Glutamatergic neuron (in vitro differentiated cells): ENCODE data around the gene ATP5F1D. TPM values are rescaled to one million over a fixed set of nuclear protein-coding genes. Genes with fewer than 3 reads are reported as not detected.

Experiments
- DNase-seq: peaks from one replicate; pipeline ENCODE4 v3.0.0; 2022
- H3K27ac Mint-ChIP-seq: one replicate; pipeline ENCODE4 v1.8.0; 2020; ENCODE audit warnings: mild to moderate bottlenecking, mixed read lengths, inconsistent platforms; ENCODE audit not compliant: unreplicated experiment
- H3K27me3 Mint-ChIP-seq: one replicate; pipeline ENCODE4 v1.8.0; 2020; ENCODE audit warnings: mild to moderate bottlenecking, moderate library complexity, mixed read lengths, inconsistent platforms; ENCODE audit not compliant: unreplicated experiment
- H3K36me3 Mint-ChIP-seq: one replicate; pipeline ENCODE4 v1.8.0; 2020; ENCODE audit warnings: mild to moderate bottlenecking, mixed read lengths, inconsistent platforms; ENCODE audit not compliant: unreplicated experiment
- H3K4me1 Mint-ChIP-seq: one replicate; pipeline ENCODE4 v1.8.0; 2020; ENCODE audit warnings: mild to moderate bottlenecking, low read depth, mixed read lengths, inconsistent platforms; ENCODE audit not compliant: unreplicated experiment
- H3K4me3 Mint-ChIP-seq: one replicate; pipeline ENCODE4 v1.8.0; 2020; ENCODE audit warnings: mild to moderate bottlenecking, mixed read lengths, inconsistent platforms; ENCODE audit not compliant: unreplicated experiment
- H3K9me3 Mint-ChIP-seq: one replicate; pipeline ENCODE4 v1.8.0; 2020; ENCODE audit warnings: mild to moderate bottlenecking, moderate library complexity, mixed read lengths, inconsistent platforms; ENCODE audit not compliant: unreplicated experiment
- total RNA-seq: library from RNA; stranded (reverse); fragmentation: NEBNext Ultra II Directional; extraction: Animal tissue kit (Norgen Biotek cat#: 25700); gene quantifications from one replicate; pipeline ENCODE4 v1.2.1, GENCODE V29; 2021; ENCODE audit not compliant: unreplicated experiment
- TF ChIP-seq, protein P1 (sequence below): fragments of 200-600 bp; sonication (generic); IDR thresholded peaks from one replicate; pipeline ENCODE4 v1.5.0; 2021; ENCODE audit not compliant: partially characterized antibody, unreplicated experiment

Gene ATP5F1D
- total RNA-seq, 1 donor from 2014 or later, result 129 TPM

DNA sequence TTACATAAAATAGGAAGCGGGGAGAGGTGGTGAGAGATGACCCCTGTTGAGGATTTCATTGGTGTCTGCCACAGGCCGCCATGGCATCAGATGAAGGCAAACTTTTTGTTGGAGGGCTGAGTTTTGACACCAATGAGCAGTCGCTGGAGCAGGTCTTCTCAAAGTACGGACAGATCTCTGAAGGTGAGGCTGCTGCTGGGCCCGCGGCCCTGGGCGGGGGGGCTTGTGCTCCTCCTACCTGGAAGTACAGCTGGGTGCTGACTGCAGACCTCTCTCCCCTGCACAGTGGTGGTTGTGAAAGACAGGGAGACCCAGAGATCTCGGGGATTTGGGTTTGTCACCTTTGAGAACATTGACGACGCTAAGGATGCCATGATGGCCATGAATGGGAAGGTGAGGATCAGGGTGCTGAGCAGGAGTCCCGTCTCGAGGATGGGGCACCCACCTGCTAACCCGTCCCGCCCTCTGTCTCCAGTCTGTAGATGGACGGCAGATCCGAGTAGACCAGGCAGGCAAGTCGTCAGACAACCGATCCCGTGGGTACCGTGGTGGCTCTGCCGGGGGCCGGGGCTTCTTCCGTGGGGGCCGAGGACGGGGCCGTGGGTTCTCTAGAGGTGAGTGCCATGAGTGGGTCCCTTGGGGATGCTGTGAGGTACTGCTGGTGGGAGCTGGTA lies 29.4 kb downstream of the ATP5F1D start:
- H3K4me1 Mint-ChIP-seq, result peaks cover 35% of the 10 kb centered on the region
- TF ChIP-seq, protein P1, sequence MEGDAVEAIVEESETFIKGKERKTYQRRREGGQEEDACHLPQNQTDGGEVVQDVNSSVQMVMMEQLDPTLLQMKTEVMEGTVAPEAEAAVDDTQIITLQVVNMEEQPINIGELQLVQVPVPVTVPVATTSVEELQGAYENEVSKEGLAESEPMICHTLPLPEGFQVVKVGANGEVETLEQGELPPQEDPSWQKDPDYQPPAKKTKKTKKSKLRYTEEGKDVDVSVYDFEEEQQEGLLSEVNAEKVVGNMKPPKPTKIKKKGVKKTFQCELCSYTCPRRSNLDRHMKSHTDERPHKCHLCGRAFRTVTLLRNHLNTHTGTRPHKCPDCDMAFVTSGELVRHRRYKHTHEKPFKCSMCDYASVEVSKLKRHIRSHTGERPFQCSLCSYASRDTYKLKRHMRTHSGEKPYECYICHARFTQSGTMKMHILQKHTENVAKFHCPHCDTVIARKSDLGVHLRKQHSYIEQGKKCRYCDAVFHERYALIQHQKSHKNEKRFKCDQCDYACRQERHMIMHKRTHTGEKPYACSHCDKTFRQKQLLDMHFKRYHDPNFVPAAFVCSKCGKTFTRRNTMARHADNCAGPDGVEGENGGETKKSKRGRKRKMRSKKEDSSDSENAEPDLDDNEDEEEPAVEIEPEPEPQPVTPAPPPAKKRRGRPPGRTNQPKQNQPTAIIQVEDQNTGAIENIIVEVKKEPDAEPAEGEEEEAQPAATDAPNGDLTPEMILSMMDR, result no peak
- H3K27ac Mint-ChIP-seq, result peak overlapping the region; percentile 73
- peak overlapping the region; percentile 89 for H3K4me3 Mint-ChIP-seq
- DNase-seq, result no peak
- no peaks in the 10 kb centered on the region for H3K36me3 Mint-ChIP-seq
- H3K9me3 Mint-ChIP-seq, result peaks cover 22% of the 10 kb centered on the region
- H3K27me3 Mint-ChIP-seq, result peaks cover 20% of the 10 kb centered on the region

DNA sequence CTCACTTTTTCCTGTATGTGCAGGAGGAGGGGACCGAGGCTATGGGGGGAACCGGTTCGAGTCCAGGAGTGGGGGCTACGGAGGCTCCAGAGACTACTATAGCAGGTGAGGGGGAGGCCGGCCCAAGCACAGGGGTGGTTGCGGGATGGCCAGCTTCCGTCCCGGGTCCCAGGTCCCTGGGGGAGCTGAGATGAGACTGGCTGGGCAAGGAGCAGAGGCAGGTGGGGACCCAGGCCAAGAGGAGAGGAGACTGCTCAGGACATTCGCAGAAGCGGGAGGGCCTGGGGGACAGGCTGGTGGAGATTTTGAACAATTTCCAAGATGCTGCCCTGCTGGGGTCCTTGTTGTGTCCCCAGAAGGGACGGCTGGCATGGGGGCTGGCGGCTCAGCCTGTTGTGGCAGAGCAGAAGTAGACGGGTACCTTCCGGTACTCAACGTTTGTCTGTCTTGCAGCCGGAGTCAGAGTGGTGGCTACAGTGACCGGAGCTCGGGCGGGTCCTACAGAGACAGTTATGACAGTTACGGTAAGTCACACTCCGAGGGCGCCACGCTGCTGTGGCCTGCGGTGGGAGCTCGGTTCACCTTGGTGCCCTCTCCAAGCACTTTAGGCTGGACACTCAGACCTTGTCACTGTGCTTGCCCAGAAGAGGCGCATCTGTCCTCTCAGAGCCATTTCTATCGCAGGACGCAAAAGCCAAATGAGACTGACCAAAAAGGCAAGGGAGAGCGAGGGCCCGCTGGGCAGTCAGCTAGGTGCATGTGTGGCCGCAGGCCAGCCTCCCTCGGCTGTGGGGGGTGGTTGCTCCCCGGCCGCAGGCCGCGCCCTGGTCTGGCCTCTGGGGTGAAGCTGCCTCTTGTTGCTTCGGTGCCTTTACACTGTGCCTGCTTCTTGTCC lies 30.2 kb downstream of the ATP5F1D start:
- Mint-ChIP-seq H3K9me3 (peaks cover 22% of the 10 kb centered on the region), H3K27me3 (peaks cover 20% of the 10 kb centered on the region), H3K36me3 (no peaks in the 10 kb centered on the region), H3K4me3 (peak overlapping the region; percentile 89), H3K27ac (peak overlapping the region; percentile 55), H3K4me1 (peaks cover 34% of the 10 kb centered on the region)
- TF ChIP-seq, protein P1, result no peak
- DNase-seq, result no peak

DNA sequence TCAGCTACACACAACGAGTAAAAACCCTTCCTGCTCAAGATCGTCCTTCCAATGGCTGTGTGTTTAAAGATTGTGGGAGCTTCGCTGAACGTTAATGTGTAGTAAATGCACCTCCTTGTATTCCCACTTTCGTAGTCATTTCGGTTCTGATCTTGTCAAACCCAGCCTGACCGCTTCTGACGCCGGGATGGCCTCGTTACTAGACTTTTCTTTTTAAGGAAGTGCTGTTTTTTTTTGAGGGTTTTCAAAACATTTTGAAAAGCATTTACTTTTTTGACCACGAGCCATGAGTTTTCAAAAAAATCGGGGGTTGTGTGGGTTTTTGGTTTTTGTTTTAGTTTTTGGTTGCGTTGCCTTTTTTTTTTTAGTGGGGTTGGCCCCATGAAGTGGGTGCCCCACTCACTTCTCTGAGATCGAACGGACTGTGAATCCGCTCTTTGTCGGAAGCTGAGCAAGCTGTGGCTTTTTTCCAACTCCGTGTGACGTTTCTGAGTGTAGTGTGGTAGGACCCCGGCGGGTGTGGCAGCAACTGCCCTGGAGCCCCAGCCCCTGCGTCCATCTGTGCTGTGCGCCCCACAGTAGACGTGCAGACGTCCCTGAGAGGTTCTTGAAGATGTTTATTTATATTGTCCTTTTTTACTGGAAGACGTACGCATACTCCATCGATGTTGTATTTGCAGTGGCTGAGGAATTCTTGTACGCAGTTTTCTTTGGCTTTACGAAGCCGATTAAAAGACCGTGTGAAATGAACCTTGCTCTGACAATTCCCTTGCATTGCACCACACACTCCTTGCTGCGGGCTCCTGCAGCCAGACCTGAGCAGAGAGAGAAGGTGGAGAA lies 31.1 kb downstream of the ATP5F1D start:
- H3K36me3 Mint-ChIP-seq, result no peaks in the 10 kb centered on the region
- H3K4me1 Mint-ChIP-seq, result peaks cover 30% of the 10 kb centered on the region
- TF ChIP-seq, protein P1, result no peak

DNA sequence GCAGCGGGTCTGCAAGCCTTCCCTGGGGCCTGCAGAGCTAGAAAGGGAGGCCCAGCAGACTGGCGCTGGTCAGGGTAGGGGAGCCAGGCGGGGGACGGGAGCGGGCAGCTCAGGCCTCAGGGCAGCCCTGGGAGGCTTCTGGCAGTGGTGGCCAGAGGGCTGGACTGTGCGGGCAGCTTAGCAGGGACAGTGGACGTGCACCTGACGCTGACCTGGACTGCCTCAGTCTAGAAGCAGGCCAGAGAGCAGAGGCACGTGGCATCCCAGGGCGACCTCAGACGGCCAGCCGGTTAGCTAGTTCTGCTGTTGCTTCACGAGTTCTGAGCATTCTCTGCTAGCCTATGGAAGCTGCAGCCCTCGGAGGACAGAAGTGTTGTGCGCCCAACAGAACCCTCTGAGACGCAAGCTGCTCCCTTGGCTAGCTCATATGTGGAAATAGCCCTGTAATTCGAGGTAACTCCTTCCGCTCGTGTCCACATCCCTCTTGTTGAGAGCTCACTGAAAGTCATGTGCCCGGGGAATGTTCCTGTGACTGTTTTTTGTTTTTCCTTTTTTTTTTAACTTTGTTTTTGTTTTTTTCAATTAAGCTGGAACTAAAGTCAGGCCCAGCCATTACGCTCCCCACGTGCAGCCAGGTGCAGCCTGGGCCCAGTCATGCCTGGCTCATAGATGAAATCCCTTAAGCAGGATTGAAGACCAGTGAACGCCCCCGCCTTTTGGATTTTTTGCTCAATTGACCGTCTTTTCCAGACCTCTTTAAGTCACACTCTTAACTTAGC lies 31.9 kb downstream of the ATP5F1D start:
- Mint-ChIP-seq H3K4me1 (peaks cover 30% of the 10 kb centered on the region), H3K36me3 (no peaks in the 10 kb centered on the region), H3K9me3 (peaks cover 22% of the 10 kb centered on the region), H3K27me3 (peaks cover 20% of the 10 kb centered on the region), H3K27ac (peak overlapping the region; percentile 76), H3K4me3 (peak overlapping the region; percentile 71)
- TF ChIP-seq, protein P1, result no peak
- DNase-seq, result no peak

More for the DNA sequence above, 31.1 kb downstream of the ATP5F1D start:
- Mint-ChIP-seq H3K4me3 (peak overlapping the region; percentile 71), H3K9me3 (peaks cover 22% of the 10 kb centered on the region), H3K27ac (peak overlapping the region; percentile 75), H3K27me3 (peaks cover 20% of the 10 kb centered on the region)
- DNase-seq, result no peak
